Endothelial cell of umbilical vein (primary cell): Measurements from ENCODE around the gene MED16. TPM values are rescaled to one million over a fixed set of nuclear protein-coding genes. Genes with fewer than 3 reads are reported as not detected.

Source experiments
- BruUV-seq: library from RNA; stranded (reverse); fragments of 400-500 nt; replicated peaks from 2 replicates; lab custom pipeline; 2021; lab: Mats Ljungman, UMichigan
- CTCF ChIA-PET: fragments of 300-600, 350-600 bp; sonication (Branson Sonifier 250); formaldehyde crosslinking; loops from one replicate; lab custom pipeline; 2021; ENCODE audit warnings: antibody characterized with exemption, inconsistent platforms; lab: Charles Lee
- POLR2A ChIA-PET: fragments of 300-600, 350-600 bp; sonication (Branson Sonifier 250); formaldehyde crosslinking; loops from one replicate; lab custom pipeline; 2021; ENCODE audit warnings: antibody characterized with exemption, inconsistent platforms; lab: Charles Lee
- DNase-seq: peaks from one replicate; pipeline ENCODE4 v3.0.0-alpha.2; 2011; ENCODE audit warnings: low read depth, low spot score
- FAIRE-seq: peaks from 2 replicates; lab custom pipeline; 2011; peaks lifted over from hg19 to GRCh38; lab: Jason Lieb, UNC
- H2AFZ ChIP-seq: 2 replicates; pipeline ENCODE4 v1.6.0; 2012; ENCODE audit warnings: low read depth, low read length, control low read depth, inconsistent platforms
- H3K27ac ChIP-seq: 2 replicates; pipeline ENCODE4 v1.5.1; 2011; ENCODE audit warnings: low read depth, mild to moderate bottlenecking, control low read depth, low read length, moderate library complexity; ENCODE audit not compliant: insufficient read depth
- H3K27me3 ChIP-seq, 2 experiments: 2 replicates each; pipeline versions ENCODE4 v1.6.0 to v1.6.1; 2011; ENCODE audit warnings: low read length in 2 of 2, mixed read lengths in 1 of 2; ENCODE audit not compliant: control insufficient read depth in 2 of 2, insufficient read depth in 2 of 2
- H3K36me3 ChIP-seq, 2 experiments: 2 replicates in 1 of 2; 3 replicates in 1 of 2; pipeline ENCODE4 v1.5.1; 2011; ENCODE audit warnings: low read length in 2 of 2, mild to moderate bottlenecking in 1 of 2, moderate library complexity in 1 of 2; ENCODE audit not compliant: control insufficient read depth in 2 of 2, insufficient read depth in 2 of 2; ENCODE audit errors: extremely low read depth in 1 of 2
- H3K4me1 ChIP-seq: 3 replicates; pipeline ENCODE4 v1.5.1; 2011; ENCODE audit warnings: mild to moderate bottlenecking, low read length; ENCODE audit not compliant: control insufficient read depth, insufficient read depth; ENCODE audit errors: extremely low read depth
- H3K4me2 ChIP-seq: 2 replicates; pipeline ENCODE4 v1.6.1; 2011; ENCODE audit warnings: low read length, control low read depth, mixed read lengths; ENCODE audit not compliant: insufficient read depth
- H3K4me3 ChIP-seq, 3 experiments: fragments of 200-600 bp in 1 of 3; sonication (generic), shearing (Covaris generic) in 1 of 3; replicated peaks in 1 of 3; 2 replicates each; pipeline ENCODE4 v1.5.1; 2011 to 2016; ENCODE audit warnings: control low read depth in 3 of 3, low read length in 3 of 3, mild to moderate bottlenecking in 2 of 3, inconsistent platforms in 1 of 3, low read depth in 1 of 3, moderate library complexity in 1 of 3; ENCODE audit not compliant: insufficient read depth in 1 of 3
- H3K79me2 ChIP-seq: 2 replicates; pipeline ENCODE4 v1.6.0; 2012; ENCODE audit warnings: low read length, inconsistent platforms; ENCODE audit not compliant: control insufficient read depth, insufficient read depth
- H3K9ac ChIP-seq: replicated peaks from 2 replicates; pipeline ENCODE3; 2011; ENCODE audit warnings: low read length, control low read depth; ENCODE audit not compliant: insufficient read depth; ENCODE audit errors: extremely low read depth
- H3K9me1 ChIP-seq: replicated peaks from 3 replicates; pipeline ENCODE4 v1.6.0; 2011; ENCODE audit warnings: mild to moderate bottlenecking, low read length; ENCODE audit not compliant: control insufficient read depth, insufficient read depth; ENCODE audit errors: extremely low read depth
- H3K9me3 ChIP-seq: replicated peaks from 2 replicates; pipeline ENCODE4 v1.5.1; 2012; ENCODE audit warnings: low read length, inconsistent platforms; ENCODE audit not compliant: control insufficient read depth, insufficient read depth
- H4K20me1 ChIP-seq: replicated peaks from 2 replicates; pipeline ENCODE3; 2011; ENCODE audit warnings: mild to moderate bottlenecking, low read length; ENCODE audit not compliant: control insufficient read depth, insufficient read depth; ENCODE audit errors: extremely low read depth
- EZH2 ChIP-seq: IDR thresholded peaks from 2 replicates; pipeline ENCODE4 v1.6.1; 2012; ENCODE audit warnings: borderline replicate concordance, low read depth, mild to moderate bottlenecking, moderate library complexity, low read length, inconsistent platforms; ENCODE audit not compliant: severe bottlenecking
- FOS ChIP-seq: IDR thresholded peaks from 2 replicates; pipeline ENCODE4 v1.6.1; 2011; ENCODE audit warnings: mild to moderate bottlenecking, low read length, moderate library complexity, borderline replicate concordance; ENCODE audit not compliant: insufficient read depth
- GATA2 ChIP-seq: IDR thresholded peaks from 2 replicates; pipeline ENCODE4 v1.7.0; 2011; ENCODE audit warnings: low read depth, mild to moderate bottlenecking, moderate library complexity, mixed read lengths, low read length; ENCODE audit not compliant: insufficient read length, insufficient read depth
- JUN ChIP-seq: IDR thresholded peaks from 2 replicates; pipeline ENCODE4 v1.6.1; 2011; ENCODE audit warnings: borderline replicate concordance, low read depth; ENCODE audit not compliant: insufficient read length, insufficient read depth
- MYC ChIP-seq: IDR thresholded peaks from one replicate; pipeline ENCODE4 v1.6.1; 2011; ENCODE audit warnings: mild to moderate bottlenecking, low read depth, low read length
- POLR2A ChIP-seq: IDR thresholded peaks from 2 replicates; pipeline ENCODE4 v1.6.1; 2012; ENCODE audit warnings: low read depth, mild to moderate bottlenecking, control low read depth, low read length
- POLR2AphosphoS5 ChIP-seq: IDR thresholded peaks from 2 replicates; pipeline ENCODE4 v1.6.1; 2012; ENCODE audit warnings: low read depth, mild to moderate bottlenecking, control low read depth, low read length, moderate library complexity; ENCODE audit not compliant: insufficient read depth
- dilution Hi-C: fragments of 300-500 bp; cut with MboI; formaldehyde crosslinking; loops from one replicate; pipeline ENCODE4 v1.15.0; 2019; ENCODE audit warnings: low sequenced_read_pairs; ENCODE audit not compliant: extremely low pct_ligation_motif_present
- intact Hi-C: fragments of 100-400 bp; cut with micrococcal nuclease; formaldehyde crosslinking; loops from one replicate; pipeline ENCODE4 v1.10.0; 2022
- polyA plus RNA-seq, 4 experiments: library from polyadenylated mRNA; depleted of rRNA in 3 of 4; stranded (reverse) in 3 of 4; unstranded in 1 of 4; fragments of >200 nt; gene quantifications; 2 replicates each; pipeline versions ENCODE4 v1.2.1 to v1.2.3, GENCODE V29; 2011 to 2012; ENCODE audit warnings: missing spikeins in 1 of 4
- total RNA-seq: library from RNA; stranded (reverse); gene quantifications from 2 replicates; pipeline ENCODE4 v1.2.3, GENCODE V29; 2021
- TF ChIP-seq, protein P1 (sequence below), 2 donors: IDR thresholded peaks; 1 replicate in 1 of 2; 2 replicates in 1 of 2; pipeline ENCODE4 v1.5.1; 2011; ENCODE audit warnings: low read length in 2 of 2, mild to moderate bottlenecking in 2 of 2, moderate library complexity in 2 of 2, control low read depth in 1 of 2, inconsistent platforms in 1 of 2, low read depth in 1 of 2; ENCODE audit not compliant: insufficient read depth in 1 of 2; ENCODE audit errors: extremely low read depth in 1 of 2
- TF ChIP-seq, protein P2 (sequence below): IDR thresholded peaks from 2 replicates; pipeline ENCODE4 v1.6.1; 2011; ENCODE audit not compliant: insufficient read depth, insufficient read length

MED16 gene
- total and polyA plus RNA-seq, 2 donors (not counting 3 experiments of a cell fraction or from before 2014, with no cell fraction given) = 63.1 to 66.5 TPM

DNA sequence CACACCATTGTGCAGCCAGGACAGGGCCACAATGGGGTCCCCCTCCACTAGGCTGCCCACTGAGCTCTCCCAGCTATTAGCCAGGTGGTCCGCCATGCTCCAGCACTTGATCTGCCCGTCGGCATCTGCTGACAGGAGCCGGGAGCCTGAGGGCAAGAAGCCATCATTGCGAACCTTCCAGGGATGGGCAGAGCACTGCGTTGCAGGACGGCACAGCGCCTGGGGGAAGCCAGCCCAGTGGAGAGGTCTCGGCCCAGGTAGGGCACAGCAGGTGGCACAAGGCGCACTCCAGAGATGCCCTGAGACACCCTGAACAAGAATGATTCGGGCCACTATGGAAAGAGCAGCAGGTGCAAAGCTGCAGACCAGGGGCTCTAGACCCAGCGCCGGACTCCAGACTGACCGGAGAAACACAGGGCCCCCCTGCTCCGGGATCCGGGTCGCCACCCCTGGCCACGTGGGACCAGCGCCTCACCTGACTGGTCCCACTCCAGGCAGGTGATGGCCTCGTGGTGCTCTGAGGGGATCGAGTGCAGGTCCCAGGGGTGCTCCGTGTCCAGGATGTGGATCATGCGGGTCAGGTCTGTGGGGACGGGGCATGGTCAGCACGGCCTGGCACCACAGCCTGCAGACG is 3.2 kb downstream of the MED16 start:
- Histone ChIP-seq H3K36me3 (peaks cover 8 to 28% of the 10 kb centered on the region in 2 experiments), H3K27ac (no peak overlapping the region), H3K79me2 (peaks cover 5% of the 10 kb centered on the region), H2AFZ (no peak overlapping the region), H3K9ac (no peak overlapping the region), H3K4me2 (no peak overlapping the region), H3K4me3 (no peak overlapping the region), H3K9me1 (no peaks in the 10 kb centered on the region), H3K9me3 (no peaks in the 10 kb centered on the region), H3K4me1 (no peaks in the 10 kb centered on the region), H4K20me1 (no peaks in the 10 kb centered on the region), H3K27me3 (no peaks in the 10 kb centered on the region)
- FAIRE-seq = no peak
- CTCF ChIA-PET = no interaction called here
- no peak for DNase-seq
- POLR2A ChIA-PET = no interaction called here
- BruUV-seq = no TSS peak
- no peak for TF ChIP-seq GATA2
- TF ChIP-seq POLR2A = no peak
- TF ChIP-seq POLR2AphosphoS5 = no peak
- TF ChIP-seq, protein P1, sequence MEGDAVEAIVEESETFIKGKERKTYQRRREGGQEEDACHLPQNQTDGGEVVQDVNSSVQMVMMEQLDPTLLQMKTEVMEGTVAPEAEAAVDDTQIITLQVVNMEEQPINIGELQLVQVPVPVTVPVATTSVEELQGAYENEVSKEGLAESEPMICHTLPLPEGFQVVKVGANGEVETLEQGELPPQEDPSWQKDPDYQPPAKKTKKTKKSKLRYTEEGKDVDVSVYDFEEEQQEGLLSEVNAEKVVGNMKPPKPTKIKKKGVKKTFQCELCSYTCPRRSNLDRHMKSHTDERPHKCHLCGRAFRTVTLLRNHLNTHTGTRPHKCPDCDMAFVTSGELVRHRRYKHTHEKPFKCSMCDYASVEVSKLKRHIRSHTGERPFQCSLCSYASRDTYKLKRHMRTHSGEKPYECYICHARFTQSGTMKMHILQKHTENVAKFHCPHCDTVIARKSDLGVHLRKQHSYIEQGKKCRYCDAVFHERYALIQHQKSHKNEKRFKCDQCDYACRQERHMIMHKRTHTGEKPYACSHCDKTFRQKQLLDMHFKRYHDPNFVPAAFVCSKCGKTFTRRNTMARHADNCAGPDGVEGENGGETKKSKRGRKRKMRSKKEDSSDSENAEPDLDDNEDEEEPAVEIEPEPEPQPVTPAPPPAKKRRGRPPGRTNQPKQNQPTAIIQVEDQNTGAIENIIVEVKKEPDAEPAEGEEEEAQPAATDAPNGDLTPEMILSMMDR (IDR thresholded peaks at IDR 0.05; ENCODE audit: extremely low read depth in 1 of 2, insufficient read depth in 1 of 2, low read depth in 1 of 2, low read length in 2 of 2) = no peak
- TF ChIP-seq MYC = no peak
- no peak for TF ChIP-seq JUN
- TF ChIP-seq, protein P2, sequence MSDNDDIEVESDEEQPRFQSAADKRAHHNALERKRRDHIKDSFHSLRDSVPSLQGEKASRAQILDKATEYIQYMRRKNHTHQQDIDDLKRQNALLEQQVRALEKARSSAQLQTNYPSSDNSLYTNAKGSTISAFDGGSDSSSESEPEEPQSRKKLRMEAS = no peak
- no peak for TF ChIP-seq FOS
- TF ChIP-seq EZH2 = no peak
- intact Hi-C loops = no loop called here
- dilution Hi-C loops = no loop called here
